Breast epithelium (tissue), 4 donors: ENCODE results near the gene ATP10B. TPM values are rescaled to one million over a fixed set of nuclear protein-coding genes. Genes with fewer than 3 reads are reported as not detected.

ENCODE experiments used
- DNase-seq, 2 donors: peaks; one replicate each; pipeline ENCODE4 v3.0.0-alpha.2; 2019; ENCODE audit warnings: low spot score in 2 of 2
- H3K27ac ChIP-seq, 2 donors: fragments of 200-600 bp; sonication (generic) in 1 of 2; one replicate each; pipeline ENCODE4 v1.5.1; 2016 to 2019; ENCODE audit warnings: mild to moderate bottlenecking in 1 of 2
- H3K27me3 ChIP-seq, 2 donors: fragments of 200-600 bp; sonication (generic) in 1 of 2; one replicate each; pipeline versions ENCODE4 v1.5.1 to v1.6.0; 2017 to 2019; ENCODE audit warnings: control low read depth in 1 of 2, mild to moderate bottlenecking in 1 of 2
- H3K36me3 ChIP-seq: fragments of 200-600 bp; one replicate; pipeline ENCODE4 v1.5.1; 2019
- H3K4me1 ChIP-seq, 2 donors: fragments of 200-600 bp; sonication (generic); one replicate each; pipeline ENCODE4 v1.5.1; 2016 to 2019; ENCODE audit warnings: control low read depth in 1 of 2
- H3K4me3 ChIP-seq, 3 donors: fragments of 200-600 bp; sonication (generic); 1 replicate in 2 of 3; 2 replicates in 1 of 3; pipeline ENCODE4 v1.5.1; 2016 to 2019; ENCODE audit warnings: mild to moderate bottlenecking in 3 of 3, moderate library complexity in 2 of 3
- H3K9me3 ChIP-seq, 2 donors: fragments of 200-600 bp; sonication (generic) in 1 of 2; one replicate each; pipeline ENCODE4 v1.5.1; 2016 to 2019; ENCODE audit warnings: control low read depth in 1 of 2
- POLR2A ChIP-seq: fragments of 450-650 bp; IDR thresholded peaks from one replicate; pipeline ENCODE4 v1.6.1; 2016; ENCODE audit warnings: antibody characterized with exemption, mild to moderate bottlenecking, moderate library complexity
- POLR2AphosphoS5 ChIP-seq, 3 donors: sonication (generic); formaldehyde crosslinking; IDR thresholded peaks; one replicate each; pipeline ENCODE4 v1.6.1; 2017; ENCODE audit warnings: antibody characterized with exemption in 3 of 3
- intact Hi-C: fragments of 100-400 bp; cut with DNase I; formaldehyde crosslinking; loops from one replicate; pipeline ENCODE4 v1.15.1; 2023; ENCODE audit warnings: low total_unique reads
- total RNA-seq, 3 donors: library from RNA; depleted of rRNA; stranded (reverse); fragments of >200 nt; gene quantifications; one replicate each; pipeline ENCODE4 v1.1.0, GENCODE V29; 2016
- TF ChIP-seq, protein P1 (sequence below), 3 donors: fragments of 450-650 bp; IDR thresholded peaks; one replicate each; pipeline ENCODE4 v1.5.1; 2016 to 2017; ENCODE audit warnings: antibody characterized with exemption in 3 of 3, mild to moderate bottlenecking in 3 of 3, moderate library complexity in 3 of 3

Gene ATP10B
- total RNA-seq, 3 donors from 2014 or later = under 0.01 to 2.9 TPM; not detected in 1

DNA sequence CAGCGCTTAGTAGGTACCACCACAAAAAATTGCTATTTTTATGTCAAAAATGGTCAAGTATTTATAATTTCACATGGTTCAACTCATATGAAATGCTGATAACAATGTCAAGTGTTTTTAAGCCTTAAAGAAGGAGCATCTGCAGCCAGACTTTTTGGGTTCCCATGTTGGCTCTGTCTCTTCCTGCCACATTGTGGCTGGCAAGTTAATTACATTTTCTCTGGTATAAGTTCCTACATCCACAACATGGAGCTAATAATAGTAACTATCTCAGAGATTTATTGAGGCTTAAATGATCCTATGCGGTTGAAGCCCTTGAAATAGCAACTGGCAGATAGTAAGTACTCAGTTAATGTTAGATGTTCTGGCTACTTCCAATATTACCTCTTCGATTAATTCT, 5.4 kb downstream of the ATP10B start:
- Histone ChIP-seq H3K27ac (no peak overlapping the region), H3K9me3 (no peaks in the 10 kb centered on the region), H3K4me1 (no peaks in the 10 kb centered on the region), H3K4me3 (no peak overlapping the region), H3K27me3 (no peaks in the 10 kb centered on the region), H3K36me3 (no peaks in the 10 kb centered on the region)
- intact Hi-C loops = no loop called here
- no peak for TF ChIP-seq POLR2A
- no peak for TF ChIP-seq POLR2AphosphoS5 (IDR thresholded peaks at IDR 0.05)
- TF ChIP-seq, protein P1, sequence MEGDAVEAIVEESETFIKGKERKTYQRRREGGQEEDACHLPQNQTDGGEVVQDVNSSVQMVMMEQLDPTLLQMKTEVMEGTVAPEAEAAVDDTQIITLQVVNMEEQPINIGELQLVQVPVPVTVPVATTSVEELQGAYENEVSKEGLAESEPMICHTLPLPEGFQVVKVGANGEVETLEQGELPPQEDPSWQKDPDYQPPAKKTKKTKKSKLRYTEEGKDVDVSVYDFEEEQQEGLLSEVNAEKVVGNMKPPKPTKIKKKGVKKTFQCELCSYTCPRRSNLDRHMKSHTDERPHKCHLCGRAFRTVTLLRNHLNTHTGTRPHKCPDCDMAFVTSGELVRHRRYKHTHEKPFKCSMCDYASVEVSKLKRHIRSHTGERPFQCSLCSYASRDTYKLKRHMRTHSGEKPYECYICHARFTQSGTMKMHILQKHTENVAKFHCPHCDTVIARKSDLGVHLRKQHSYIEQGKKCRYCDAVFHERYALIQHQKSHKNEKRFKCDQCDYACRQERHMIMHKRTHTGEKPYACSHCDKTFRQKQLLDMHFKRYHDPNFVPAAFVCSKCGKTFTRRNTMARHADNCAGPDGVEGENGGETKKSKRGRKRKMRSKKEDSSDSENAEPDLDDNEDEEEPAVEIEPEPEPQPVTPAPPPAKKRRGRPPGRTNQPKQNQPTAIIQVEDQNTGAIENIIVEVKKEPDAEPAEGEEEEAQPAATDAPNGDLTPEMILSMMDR (IDR thresholded peaks at IDR 0.05) = no peak
- no peak for DNase-seq

- TF ChIP-seq POLR2A = no peak
- no peak for TF ChIP-seq POLR2AphosphoS5 (IDR thresholded peaks at IDR 0.05)
- TF ChIP-seq, protein P1 (IDR thresholded peaks at IDR 0.05) = no peak
- H3K4me1 ChIP-seq = no peaks in the 10 kb centered on the region
- intact Hi-C loops = no loop called here
- no peak overlapping the region for H3K4me3 ChIP-seq
- no peak for DNase-seq
- H3K27me3 ChIP-seq = no peaks in the 10 kb centered on the region
- no peaks in the 10 kb centered on the region for H3K9me3 ChIP-seq
- no peaks in the 10 kb centered on the region for H3K36me3 ChIP-seq
- H3K27ac ChIP-seq = no peak overlapping the region
Measured at GRCh38 chr5:160844177-160844576, 7.8 kb downstream of the ATP10B start.

- H3K36me3 ChIP-seq = no peaks in the 10 kb centered on the region
- intact Hi-C loops = no loop called here
- H3K9me3 ChIP-seq = no peaks in the 10 kb centered on the region
Measured at GRCh38 chr5:160843240-160843639, 8.8 kb downstream of the ATP10B start.

DNA sequence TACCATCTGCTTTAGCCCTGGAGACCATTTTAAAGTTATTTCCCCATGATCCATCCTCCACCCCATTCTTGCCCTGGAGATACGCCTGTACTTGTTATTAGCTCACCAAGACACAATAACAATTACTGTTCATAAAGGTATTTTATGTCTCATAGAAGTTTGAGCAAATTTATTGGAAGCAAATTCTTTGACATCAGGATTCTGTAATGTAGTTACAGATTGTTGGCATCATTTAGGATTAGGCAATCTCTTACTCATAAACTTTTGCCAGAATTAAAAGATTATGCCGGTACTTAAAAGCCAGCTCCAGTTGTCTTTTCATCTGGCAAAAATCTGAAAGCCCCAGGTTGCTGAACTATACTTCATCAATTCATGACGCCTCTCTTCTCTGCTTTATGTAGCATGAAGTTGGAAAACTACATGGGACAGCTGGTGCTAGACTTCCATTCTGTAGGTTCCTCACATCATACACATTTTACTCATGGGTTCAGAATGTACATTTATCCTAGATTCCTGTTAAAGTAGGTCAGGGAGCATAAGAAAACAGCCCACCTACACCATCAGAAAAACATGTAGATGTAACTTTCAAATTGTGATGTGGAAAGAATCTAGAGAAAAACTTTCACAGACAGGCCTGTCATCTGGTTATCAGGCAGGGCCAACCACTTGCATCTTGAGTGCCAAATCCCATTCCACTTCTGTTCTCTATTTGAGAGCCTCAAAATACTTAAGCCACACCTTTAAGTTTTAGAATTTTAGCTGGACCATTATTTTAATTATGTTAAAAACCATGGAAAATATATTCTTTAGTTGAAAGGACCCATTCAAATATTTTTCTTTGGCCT, 14.0 kb downstream of the ATP10B start:
- no peak for DNase-seq
- peak overlapping the region in 1 of 2 donors; percentile 11 for H3K27ac ChIP-seq
- no peaks in the 10 kb centered on the region for H3K36me3 ChIP-seq
- H3K27me3 ChIP-seq = no peaks in the 10 kb centered on the region
- intact Hi-C loops = no loop called here
- peaks cover 0 to 10% of the 10 kb centered on the region in 2 donors for H3K9me3 ChIP-seq
- TF ChIP-seq, protein P1 (IDR thresholded peaks at IDR 0.05) = no peak
- TF ChIP-seq POLR2A (no peak), POLR2AphosphoS5 (IDR thresholded peaks at IDR 0.05) (no peak)
- H3K4me3 ChIP-seq = no peak overlapping the region
- H3K4me1 ChIP-seq = no peaks in the 10 kb centered on the region

More at GRCh38 chr5:160843240-160843639, 8.8 kb downstream of the ATP10B start:
- TF ChIP-seq POLR2AphosphoS5 (IDR thresholded peaks at IDR 0.05) = no peak
- TF ChIP-seq, protein P1 (IDR thresholded peaks at IDR 0.05) = no peak
- no peak for TF ChIP-seq POLR2A
- Histone ChIP-seq H3K4me1 (no peaks in the 10 kb centered on the region), H3K4me3 (no peak overlapping the region), H3K27ac (no peak overlapping the region), H3K27me3 (no peaks in the 10 kb centered on the region)
- DNase-seq = no peak

DNA sequence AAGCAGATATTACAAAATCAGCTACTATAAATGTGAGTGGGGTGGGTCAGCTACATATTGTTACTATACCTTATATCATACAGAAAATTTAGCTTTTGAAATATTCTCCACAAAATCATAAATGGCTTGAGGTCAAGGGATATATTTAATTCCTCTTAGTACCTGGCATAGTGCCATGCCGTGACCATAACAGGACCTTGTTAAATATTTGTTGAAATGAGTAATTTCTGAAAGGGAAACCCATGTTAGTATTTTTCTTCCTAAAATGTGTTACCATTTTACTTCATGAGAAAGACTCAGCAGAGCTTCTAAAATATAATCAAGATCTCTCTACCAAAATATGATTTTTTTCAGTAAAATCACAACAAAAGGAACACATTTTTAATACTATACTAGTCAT, 14.8 kb downstream of the ATP10B start:
- Histone ChIP-seq H3K4me3 (no peak overlapping the region), H3K36me3 (no peaks in the 10 kb centered on the region), H3K27me3 (no peaks in the 10 kb centered on the region), H3K4me1 (no peaks in the 10 kb centered on the region), H3K27ac (no peak overlapping the region), H3K9me3 (peaks cover 0 to 18% of the 10 kb centered on the region in 2 donors)
- TF ChIP-seq, protein P1 (IDR thresholded peaks at IDR 0.05) = no peak
- no peak for TF ChIP-seq POLR2AphosphoS5 (IDR thresholded peaks at IDR 0.05)
- no peak for TF ChIP-seq POLR2A
- intact Hi-C loops = no loop called here
- DNase-seq = no peak
